HG02938 (cell line): ENCODE results near the gene ACOXL.
"Not testable (repeated sequence)": the region's sequence is repeated elsewhere in the genome, so short reads cannot be mapped to it uniquely, and the experiment has no call there.

Source experiments
- ATAC-seq: cut with Tn5 transposase; IDR thresholded peaks from one replicate; pipeline ENCODE4 v1.9.1; 2021; ENCODE audit warnings: mild to moderate bottlenecking, moderate library complexity; ENCODE audit not compliant: unreplicated experiment

ACOXL gene

DNA sequence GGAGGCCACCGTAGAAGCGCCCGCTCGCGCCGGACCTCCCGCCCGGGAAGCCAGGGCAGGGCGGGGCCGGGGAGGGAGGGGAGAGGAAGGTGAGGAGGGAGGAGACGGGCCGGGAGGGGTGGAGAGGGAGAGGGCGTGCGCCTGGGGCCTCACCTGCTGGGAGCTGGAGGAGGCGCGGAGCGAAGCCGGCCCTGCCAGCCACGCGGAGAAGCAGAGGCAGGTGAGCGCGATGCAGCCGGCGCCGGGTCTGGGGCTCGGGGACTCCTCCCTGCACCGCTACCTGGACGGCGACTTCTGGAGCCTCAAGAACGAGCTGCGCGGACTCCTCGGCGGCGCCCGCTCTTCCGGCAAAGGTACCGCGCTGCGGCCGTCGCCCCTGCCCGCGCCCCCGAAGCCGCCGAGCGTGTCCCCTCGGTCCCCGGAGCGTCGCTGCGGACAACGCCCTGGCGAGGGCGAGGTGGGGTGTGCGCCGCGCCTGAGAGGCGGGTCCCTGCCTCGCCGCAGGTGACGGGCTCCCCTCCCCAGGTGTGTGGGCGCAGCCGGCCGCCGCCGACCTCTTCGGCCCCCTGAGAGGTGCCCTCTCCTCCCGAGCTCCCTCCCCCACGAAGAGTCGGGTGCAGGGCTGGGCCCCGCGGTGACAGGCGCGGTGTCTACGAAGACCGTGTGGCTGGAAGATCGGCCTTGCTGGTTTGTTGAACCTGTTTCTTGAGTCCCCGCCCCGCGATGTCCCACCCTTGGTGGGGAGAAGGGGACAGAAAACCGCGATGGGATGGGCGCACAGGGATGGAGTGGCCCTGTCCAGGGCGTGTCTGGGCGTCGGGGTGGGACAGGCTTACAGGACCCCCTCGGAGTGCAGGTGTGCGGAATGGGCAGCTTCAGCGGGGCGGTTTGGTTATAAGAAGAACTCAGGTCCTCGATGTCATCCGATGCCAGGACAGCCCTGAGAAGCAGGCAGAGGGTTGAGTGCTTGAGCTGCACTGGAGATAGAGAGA is at the start of gene ACOXL:
ACOXL (plus strand) TSS at position 152 of the 992 bp plus-strand sequence. CDS start 35,817 bp downstream, outside the sequence.
- no peak for ATAC-seq

DNA sequence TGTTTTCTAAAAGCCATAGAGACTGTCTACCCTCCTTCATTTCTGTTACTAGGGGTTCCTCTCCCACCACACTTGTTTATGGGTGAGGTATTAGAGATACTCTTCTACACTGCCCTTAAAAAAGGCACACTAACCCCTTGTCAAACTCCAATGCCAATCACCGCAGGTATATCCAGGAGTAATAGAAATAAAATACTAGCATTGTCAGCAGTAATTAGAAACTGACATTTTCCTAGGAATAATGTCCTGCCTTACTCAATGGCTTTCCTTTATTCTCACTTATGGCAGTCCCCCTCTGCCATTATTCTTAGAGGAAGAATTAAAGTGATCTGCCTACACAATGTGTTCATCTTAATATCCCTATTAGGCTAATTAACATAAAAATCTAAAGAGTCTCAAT is 49.5 kb upstream of the ACOXL start:
- no peak for ATAC-seq

DNA sequence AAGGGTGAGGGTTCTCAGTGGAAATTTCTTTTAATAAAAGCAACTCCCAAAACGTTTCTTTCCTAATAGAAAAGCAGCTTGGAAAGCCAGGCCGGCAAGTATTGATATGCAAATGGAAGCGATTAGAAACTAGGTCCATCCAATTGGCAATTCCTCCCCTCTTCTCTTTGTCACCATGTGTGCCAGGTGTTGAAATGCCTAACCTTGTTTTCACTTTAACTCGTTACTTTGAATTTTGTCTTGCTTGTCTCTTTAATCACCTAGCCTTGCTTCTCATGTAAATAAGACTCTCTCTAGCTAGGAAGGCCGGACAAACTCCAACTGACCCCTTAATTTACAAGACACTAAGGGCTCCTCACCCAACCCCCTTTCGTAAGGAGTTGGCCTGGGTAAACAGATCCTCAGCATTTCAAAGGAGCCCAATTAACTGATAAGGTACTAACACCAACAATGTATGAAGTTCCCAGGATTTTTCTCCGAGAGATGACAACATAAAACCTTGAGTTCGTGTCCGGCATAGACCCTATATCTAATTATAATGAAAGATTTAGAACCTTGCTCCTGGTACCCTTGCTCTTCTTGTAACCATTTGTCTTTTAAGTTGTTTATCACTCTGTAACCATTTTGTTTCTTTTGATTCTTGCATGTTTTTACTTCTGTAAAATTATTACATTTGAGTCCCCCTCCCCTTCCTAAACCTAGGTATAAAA is 44.4 kb upstream of the ACOXL start:
- not testable (repeated sequence) for ATAC-seq

DNA sequence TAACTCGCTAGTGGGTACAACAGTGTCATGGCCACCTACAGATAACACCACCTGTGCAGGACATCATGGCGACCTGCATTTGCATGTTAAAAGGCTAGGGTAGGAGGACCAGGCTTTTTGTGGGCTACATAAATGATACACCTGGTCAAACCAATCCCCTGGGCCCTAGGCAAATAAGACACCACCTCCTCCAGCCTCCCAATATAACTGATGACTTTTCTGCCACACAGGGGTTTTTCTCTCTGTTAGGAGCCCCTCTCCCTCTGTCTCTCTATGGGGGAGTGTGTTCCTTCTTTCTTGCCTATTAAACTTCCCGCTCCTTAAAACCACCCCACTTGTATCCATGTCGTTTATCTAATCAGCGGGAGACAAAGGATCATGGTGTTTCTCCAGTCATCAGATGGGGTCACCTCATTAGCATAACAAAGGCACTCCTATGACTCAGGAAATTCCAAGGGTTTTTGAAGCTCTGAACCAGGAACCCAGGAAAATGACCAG is 43.7 kb upstream of the ACOXL start:
- ATAC-seq: no peak

DNA sequence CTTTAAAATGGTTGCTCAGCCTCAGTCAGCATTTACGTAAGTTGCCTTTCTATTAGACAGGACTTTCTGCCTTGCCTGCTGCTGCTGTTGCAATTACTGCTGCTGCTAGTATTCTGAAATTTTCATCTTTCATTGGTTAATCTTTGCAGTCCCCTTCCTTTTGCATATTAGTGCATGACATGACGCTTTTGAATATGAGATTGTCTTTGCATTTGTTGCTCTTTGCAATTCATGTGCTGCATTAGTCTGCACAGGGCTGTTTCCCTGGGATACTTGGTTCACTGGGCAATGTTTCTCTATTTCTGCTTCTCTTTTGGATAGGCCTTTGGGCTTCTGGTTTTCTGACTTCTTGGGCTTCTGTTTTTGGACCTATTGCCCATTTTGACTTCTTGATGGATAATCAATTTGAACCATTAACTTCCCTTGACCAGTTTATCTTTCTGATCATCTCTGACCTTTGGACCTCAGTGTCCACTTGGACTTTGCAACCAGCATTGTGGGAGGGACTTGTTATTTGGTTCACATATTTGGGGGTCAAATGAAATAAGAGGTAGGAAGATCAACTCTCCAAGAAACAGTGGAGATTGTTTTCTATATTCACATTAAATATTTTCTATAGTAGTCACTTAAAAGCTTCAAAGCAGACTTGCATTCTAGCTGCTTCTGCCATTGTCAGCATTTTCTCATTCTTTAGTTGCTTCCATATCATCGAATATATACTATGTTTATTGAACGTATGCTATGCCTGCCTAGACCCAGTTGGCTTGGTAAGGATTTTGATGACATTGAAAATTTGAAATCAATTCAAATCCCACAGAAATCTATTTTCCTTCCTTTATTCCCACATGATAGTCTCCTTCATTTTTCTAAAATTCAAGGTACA is 42.0 kb upstream of the ACOXL start:
- no peak for ATAC-seq

DNA sequence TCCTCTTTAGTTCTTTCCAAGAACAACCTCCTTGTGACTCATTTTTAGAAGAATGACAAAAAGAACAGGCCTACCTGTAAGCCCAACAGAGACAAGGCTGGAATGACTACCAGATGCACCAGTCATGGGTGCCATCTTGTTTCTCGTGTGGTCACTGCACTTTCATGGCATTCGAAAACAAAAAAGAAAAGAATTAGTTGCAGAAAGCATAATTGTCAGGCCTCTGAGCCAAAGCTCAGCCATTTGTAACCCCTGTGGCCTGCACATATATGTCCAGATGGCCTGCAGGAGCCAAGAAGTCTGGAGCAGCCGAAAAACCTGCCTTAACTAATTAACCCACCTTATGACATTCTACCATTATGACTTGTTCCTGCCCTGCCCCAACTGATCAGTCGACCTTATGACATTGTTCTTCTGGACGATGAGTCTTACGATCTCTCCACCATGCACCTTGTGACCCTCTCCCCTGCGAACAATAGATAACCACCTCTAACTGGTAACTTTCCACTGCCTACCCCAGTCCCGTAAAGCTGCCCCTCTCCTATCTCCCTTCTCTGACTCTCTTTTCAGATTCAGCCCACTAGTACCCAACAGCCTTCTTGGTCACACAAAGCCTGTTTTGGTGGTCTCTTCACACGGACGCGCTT is 40.6 kb upstream of the ACOXL start:
- ATAC-seq: no peak

DNA sequence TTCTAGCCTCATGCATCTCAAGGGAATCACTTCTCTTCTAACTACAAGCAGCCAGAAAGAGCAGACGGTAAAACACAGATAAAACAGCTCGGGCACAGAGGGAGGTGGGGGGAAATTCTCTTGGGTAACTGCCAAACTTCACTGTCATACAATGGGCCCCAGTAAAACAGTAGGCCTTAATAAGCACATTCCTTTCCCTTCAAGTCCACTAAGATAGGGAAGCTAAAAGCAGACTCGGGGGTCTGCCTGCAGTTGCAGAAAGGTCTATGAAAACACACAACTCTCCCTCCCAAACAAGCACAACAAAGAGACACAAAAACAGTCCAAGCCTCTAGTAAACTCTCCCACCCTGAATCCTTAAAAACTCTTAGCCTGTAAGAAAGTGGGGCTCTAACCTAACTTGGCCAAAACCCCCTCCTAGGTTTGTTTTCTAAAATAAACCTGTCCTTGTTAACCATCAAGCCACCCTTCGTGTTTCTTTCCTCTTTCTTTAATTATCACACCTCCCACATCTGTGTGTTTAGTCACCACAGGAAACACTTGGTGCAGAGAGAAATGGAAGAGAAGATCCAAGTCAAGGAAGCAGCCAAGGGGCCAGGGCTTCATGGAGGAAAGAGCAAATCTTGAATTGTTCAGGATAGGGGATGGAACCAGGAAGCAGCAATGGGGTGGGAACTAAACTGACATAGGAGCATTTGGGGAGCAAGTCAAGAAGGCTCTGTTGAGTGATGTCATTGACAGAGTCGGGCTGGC is 37.1 kb upstream of the ACOXL start:
- not testable (repeated sequence) for ATAC-seq

DNA sequence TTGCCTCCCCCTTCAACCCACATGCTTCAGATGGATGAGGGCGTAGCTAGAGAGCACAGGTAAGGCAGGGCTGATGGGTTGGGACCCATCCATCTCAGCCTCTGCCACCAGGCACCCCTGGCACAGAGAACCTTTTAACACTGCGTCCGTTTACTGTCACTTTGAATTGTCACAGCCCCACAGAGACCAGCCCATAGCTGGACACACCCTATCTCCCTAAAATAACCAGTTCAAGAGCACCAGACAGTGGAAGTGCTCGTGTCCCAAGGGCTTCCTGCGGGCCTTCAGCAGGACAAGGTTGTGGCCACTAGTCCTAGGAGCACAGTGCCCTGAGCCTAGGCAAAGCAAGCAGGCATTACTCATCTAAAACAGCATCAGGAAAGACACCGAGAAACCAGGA is 34.1 kb upstream of the ACOXL start:
- not testable (repeated sequence) for ATAC-seq

DNA sequence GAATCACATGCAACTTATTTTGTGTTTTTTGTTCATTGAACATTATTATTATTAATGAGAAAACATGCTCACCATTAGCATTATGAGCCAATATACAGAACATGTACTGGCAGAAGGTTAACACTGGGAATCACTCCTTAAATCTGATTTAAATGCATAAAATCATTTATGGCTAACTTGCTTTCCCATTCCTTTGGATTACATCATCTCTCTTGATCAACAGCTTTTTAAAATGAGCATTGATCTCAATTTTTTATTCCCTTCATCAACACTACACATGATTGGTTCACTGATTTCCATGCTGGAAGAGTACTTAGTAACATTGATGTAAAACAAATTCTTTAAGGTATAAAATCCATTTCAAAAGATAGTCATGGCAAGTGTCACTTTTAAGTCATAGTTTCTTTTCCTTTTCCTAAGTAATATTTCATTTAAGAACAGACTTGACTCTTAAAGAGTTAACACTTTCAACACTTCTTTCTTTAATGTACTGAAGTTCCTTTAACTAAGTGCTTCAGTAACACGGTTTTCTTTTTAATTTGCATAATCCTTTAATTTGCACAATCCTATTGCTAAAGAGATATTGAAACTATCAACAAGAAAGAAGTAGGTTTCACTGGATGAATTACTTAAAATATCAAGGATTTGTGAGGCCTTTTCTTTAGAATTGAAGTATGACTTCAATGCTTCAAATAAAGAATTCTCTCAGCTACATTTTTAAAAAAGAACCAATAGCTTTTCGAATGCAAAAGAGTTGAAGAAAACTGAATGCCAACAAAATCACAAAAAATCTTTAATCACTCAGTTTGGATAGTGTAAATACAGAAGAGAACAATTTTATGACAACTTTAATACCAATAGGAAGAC is 29.6 kb upstream of the ACOXL start:
- no peak for ATAC-seq

DNA sequence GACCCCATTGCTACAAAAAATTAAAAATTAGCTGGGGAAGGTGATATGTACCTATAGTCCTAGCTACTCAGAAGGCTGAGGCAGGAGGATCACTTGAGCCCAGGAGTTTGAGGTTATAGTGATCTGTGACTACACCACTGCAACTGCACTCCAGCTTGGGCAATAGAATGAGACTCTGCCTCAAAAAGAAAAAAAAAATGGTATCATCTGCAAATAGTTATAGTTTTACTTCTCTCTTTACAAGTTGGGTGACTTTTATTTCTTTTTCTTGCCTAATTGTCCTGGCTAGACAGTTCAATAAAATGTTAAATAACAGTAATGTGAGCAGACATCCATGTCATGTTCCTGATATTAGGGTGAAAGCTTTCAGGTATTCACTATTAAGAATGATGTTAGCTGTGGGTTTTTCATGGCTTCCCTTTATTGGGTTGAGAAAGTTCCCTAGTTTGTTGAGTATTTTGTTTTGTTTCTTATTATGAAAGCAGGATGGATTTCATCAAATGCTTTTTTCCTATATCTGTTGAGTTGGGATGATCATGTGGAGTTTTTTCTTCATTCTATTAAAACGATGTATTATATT is 24.9 kb upstream of the ACOXL start:
- ATAC-seq: no peak

DNA sequence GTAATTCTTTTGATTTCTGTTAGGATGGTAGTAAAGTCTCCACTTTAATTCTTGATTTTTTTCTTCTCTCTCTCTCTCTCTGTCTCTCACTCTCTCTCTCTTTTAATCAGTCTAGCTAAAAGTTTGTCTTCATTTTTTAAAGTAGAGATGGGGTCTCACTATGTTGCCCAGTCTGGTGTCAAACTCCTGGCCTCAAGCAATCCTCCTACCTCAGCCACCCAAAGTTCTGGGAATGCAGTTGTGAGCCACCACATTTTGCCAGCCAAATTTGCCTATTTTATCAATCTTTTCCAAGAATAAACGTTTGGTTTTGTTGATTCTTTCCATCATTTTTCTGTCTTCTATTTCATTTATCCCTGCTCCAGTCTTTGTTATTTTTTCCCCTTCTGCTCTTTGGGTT is 23.9 kb upstream of the ACOXL start:
- ATAC-seq: no peak

DNA sequence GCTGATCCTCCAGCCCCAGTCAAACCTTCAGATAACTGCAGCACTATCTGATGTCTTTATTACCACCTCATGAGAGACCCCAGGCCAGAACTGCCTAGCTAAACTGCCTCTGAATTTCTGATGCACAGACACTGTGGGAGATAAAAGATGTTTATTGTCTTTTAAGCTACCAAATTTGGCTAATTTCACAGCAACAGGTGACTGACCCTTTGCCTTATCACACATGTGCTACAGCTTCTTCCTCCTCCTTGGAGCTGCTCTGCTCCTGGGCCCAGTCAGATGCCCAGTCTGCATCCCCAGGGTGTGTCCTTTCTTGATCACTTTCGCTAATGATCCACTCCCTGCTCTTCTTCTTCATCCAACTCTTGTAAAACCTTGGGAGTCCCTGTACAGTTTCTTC is 19.6 kb upstream of the ACOXL start:
- no peak for ATAC-seq

DNA sequence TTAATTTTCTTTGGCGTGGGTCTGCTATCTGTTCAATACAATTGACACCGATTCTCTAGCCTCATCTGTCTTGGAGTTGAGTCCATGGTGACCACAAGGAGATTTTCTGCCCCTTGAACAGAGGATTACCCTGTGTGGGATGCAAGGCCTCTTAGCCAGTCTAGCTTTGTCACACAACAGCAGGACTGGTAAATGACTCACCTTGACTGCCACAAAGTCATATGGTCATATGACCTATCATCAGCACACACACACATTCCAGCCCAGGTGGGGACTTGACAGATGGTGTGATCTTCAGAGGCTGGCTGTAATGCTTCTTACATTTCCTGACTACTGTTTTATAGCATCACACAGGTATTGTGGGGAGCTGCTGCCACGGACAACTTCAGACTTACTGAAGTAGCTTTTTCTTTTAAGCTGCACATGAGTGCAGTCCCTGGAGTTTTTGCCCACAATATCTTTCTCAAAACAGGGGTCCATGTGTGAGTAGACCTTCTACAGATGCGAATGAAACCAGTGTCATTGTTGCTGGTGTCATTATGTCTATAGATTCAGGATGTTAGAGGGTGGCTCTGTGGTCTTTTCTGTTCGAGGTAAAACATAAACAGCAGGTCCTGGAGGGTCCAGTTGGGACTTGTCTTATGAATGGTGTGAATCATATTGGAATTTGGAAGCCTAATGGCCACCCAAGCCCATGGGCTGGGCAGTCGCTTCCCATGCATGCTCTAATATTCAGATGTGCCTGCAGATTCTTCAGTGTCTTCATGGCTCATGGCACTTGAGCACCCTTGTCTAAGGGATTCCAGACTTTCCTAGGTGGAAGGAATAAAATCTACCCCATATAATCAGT is 18.6 kb upstream of the ACOXL start:
- ATAC-seq: no peak

DNA sequence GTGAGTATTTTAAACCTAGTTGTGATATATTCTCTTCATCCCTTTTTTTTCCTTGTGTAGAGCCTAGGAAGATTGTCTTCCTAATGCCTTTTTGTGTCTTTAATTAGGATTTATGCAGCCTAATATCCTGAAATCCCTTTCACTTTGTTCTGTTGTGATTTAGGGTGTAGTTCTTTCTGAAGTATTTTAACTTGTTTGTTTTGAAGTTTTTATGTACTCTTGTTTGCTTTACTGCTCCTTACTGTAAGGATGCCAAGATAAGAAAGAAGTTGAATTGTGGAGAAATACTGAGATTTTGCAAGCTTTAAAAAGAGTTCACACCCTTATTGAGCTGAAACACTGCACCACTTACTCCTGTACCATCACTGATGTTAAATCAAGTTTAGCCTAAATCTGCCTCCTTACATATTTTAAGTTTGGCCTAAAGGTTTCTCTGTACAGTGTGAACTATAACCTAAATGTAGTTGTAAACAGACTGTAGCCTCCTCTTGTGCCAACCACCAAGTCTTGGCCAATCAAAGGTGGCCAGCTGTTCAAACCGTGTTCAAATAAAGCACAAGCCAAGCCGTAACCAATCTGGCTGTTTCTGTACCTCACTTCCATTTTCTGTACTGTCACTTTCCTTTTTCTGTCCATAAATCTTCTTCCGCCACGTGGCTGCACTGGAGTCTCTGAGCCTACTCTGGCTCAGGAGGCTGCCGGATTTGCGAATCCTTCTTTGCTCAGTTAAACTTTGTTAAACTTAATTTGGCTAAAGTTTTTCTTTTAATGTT is 17.7 kb upstream of the ACOXL start:
- ATAC-seq: no peak

DNA sequence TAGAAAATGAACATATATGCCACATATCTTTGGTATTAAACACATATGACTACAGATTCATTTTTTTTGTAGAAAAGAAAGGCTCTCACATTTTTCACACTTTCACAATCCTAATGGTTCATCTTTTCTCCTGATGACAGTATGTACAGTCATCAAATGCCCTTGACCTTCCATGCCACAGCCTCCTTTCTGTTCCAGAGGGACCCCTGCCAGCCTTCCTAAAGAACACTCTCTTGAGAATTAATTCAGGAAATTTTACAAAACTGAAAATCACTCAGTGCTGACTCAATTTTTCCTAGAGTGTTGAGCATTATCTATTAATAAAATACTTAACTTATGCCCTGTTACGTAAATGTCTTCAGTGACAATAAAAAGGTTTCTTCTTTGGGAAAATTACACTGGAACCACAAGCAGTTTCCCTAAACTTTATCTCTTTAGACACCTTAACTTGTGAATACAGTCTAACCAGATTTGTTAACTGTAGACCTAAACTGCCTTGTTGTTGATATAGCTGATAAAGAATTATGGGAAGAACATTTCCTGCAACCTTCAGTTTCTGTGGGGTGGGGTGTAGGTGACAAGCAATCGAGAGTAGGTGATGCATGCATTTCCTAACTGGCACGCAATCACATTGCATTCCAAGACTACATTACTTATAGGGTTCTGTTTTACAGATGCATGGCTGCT is 15.3 kb upstream of the ACOXL start:
- ATAC-seq: no peak

DNA sequence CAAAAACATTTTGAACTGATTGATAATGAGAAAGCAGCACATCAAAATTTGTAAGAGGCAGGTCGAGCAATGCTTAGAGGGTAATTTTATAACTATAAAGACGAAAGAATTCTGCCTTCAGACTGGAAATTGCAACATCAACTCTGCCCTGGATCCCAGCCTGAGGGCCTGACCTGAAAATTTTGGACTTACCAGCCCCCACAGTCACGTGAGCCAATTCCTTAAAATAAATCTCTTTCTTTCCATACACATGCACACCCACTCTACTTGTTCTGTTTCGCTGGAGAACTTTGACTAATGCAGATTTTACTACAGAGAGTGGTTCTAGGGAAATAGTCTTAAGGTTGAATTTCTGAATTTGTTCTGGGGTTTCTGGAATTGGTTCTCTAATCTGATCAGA is 14.6 kb upstream of the ACOXL start:
- no peak for ATAC-seq
